Activated CD8-positive, alpha-beta memory T cell treated with anti-CD3 and anti-CD28 coated beads for 24 hours (primary cell): ENCODE measurements around the gene BAZ1A.
"Not testable (repeated sequence)": the region's sequence is repeated elsewhere in the genome, so short reads cannot be mapped to it uniquely, and the experiment has no call there.

Source experiments
- DNase-seq: peaks from one replicate; pipeline ENCODE4 v3.0.0-alpha.2; 2020

BAZ1A gene

GRCh38 chr14:34857689-34858449 lies 17.3 kb downstream of the BAZ1A start:
- no peak for DNase-seq

- no peak for DNase-seq
Observed at GRCh38 chr14:34853041-34853440, 22.1 kb downstream of the BAZ1A start.

- DNase-seq = no peak
Observed at GRCh38 chr14:34851395-34851794, 23.8 kb downstream of the BAZ1A start.

- DNase-seq = no peak
Observed at GRCh38 chr14:34845869-34846268, 29.3 kb downstream of the BAZ1A start.

- no peak for DNase-seq
Observed at GRCh38 chr14:34843011-34843554, 32.1 kb downstream of the BAZ1A start.

GRCh38 chr14:34837801-34838322 lies 37.3 kb downstream of the BAZ1A start:
- no peak for DNase-seq

GRCh38 chr14:34835312-34835711 lies 39.8 kb downstream of the BAZ1A start:
- DNase-seq = no peak

GRCh38 chr14:34833549-34834523 lies 41.3 kb downstream of the BAZ1A start:
- no peak for DNase-seq

GRCh38 chr14:34826661-34827060 lies 48.5 kb downstream of the BAZ1A start:
- no peak for DNase-seq

GRCh38 chr14:34824826-34825225 lies 50.3 kb downstream of the BAZ1A start:
- no peak for DNase-seq

- no peak for DNase-seq
Observed at GRCh38 chr14:34824256-34824655, 50.9 kb downstream of the BAZ1A start.

GRCh38 chr14:34817768-34818167 lies 57.4 kb downstream of the BAZ1A start:
- DNase-seq = no peak

GRCh38 chr14:34810028-34810427 lies 65.1 kb downstream of the BAZ1A start:
- no peak for DNase-seq

GRCh38 chr14:34806257-34806656 lies 68.9 kb downstream of the BAZ1A start:
- no peak for DNase-seq

GRCh38 chr14:34804933-34805332 lies 70.2 kb downstream of the BAZ1A start:
- no peak for DNase-seq

- DNase-seq = not testable (repeated sequence)
Observed at GRCh38 chr14:34798861-34799260, 76.3 kb downstream of the BAZ1A start.

GRCh38 chr14:34797747-34798583 lies 77.2 kb downstream of the BAZ1A start:
- no peak for DNase-seq

- no peak for DNase-seq
Observed at GRCh38 chr14:34796902-34797301, 78.3 kb downstream of the BAZ1A start.

- no peak for DNase-seq
Observed at GRCh38 chr14:34794941-34795340, 80.2 kb downstream of the BAZ1A start.

- no peak for DNase-seq
Observed at GRCh38 chr14:34794217-34794616, 80.9 kb downstream of the BAZ1A start.

GRCh38 chr14:34792598-34792997 lies 82.6 kb downstream of the BAZ1A start:
- no peak for DNase-seq

- no peak for DNase-seq
Observed at GRCh38 chr14:34785223-34786006, 89.7 kb downstream of the BAZ1A start.
